ENCODE data around the gene RIMS3.

Gene RIMS3

DNA sequence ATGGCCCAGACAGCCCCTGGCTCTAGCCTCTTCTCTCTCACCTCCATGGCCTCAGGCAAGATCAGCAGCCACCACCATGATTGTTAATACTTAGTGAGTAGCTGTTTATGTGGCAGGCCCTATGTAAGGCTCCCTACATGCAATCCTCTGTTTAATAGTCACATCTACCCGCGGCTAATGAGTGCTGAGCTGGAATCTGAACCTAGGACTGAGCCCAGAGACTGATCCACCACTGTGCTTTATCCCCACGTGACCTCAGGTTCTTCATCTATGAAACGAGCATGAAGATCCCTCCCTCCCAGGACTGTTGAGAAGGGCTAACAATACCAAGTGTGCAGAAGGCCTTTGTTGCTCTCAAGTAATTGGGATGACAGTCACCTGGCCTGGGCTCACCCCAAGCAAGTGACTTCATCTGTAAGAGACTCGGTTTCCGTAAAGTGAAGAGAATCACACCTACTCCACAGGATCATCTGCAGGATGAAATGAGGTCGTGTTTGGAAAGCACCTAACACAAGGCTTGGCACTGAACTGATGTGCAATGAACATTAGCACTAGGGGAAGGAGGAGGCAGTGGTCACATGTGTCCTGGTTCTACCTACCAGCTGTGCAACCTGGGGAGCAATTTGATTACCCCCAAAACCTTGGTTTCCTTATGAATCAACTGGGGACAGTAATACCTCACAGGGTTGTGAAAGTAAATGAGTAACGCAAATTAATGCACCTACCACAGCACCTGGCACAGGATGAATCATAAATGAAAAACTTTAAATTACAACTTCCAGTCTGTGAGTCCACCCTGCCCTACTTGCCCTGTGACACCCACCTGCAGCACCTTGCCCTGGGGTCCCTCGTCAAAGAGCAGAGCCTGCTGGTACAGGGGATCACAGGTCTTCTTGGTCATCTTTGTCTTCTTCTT, 37.2 kb downstream of the RIMS3 start:
- DNase-seq, result no peak

DNA sequence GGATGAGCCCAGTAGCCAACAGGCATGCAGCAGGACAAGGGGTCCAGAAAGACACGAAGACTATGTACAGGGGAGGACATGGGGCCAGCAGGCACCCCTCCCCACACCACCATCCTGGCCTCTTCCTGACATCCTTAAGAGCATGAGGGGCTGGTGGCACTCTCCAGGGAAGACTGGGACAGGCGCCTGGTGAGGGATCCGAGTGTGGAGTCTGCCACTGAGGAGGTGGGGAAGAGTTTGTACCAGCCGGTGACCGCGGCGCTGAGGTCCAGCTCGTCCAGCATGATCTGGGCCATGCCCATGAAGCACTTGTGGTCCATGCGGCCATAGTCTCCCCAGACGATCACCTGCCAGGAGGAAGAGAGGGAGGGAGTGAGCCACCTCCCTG, 39.1 kb downstream of the RIMS3 start:
- no peak for DNase-seq

DNA sequence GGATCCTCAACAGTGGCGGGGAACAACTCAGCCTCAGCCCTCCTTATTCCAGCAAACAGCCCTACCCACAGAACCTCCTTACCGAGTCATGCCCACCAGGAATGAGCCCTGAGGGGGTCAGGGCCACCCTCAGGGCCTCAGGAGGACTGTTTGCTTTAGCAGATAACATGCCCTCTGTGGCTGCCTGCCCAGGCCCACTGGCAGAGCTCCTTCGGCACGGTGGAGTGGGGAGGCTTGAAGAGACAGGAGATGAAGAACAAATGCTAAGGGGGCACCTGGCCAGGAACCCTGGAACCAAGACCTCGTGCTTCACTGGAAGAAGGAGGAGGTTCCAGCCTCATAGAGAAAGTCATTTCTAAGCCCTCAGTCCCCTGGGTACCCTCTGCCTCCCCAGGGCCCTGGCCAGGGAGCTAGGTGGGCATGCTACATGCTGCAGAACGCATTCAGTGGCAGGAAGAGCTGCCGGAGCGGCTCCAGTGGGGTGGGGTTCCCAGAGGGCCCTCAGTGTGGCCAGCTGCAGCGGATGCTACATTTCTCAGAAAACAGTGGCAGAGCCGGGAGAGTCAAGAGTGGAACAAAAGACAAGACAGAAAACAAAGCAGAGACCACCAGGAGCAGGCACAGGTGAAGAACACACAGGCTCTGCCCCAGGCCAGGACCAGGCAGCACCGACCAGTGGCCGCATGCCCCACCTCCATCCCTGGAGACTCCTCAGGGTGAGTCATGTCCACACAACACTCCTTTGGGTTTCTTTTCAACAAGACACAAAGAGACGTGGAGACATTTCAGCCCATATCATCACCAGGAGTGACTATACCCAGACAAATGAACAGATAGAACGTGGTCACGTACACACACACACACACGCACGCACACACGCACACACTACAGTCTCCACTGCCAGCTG, 39.8 kb downstream of the RIMS3 start:
- no peak for DNase-seq

DNA sequence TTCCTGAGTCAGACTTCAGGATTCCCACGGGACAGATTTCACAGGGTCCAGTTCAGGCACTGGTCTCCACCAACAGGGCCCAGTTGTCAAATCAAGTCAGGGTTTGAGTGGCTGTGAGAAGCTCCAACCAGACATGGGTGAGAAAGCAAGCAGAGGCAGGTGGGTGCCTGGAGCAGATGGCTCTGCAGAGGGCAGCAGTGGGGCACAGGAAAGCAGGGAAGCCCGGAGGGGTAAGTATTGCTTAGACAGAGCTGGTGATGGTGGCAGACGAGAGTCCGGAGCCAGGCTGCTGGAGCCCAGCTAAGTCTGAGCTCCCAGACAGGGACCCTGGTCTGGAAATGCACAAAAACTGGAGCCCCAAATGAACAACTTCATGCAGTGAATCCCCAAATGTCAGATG, 40.4 kb downstream of the RIMS3 start:
- DNase-seq, result peak; percentile 23

DNA sequence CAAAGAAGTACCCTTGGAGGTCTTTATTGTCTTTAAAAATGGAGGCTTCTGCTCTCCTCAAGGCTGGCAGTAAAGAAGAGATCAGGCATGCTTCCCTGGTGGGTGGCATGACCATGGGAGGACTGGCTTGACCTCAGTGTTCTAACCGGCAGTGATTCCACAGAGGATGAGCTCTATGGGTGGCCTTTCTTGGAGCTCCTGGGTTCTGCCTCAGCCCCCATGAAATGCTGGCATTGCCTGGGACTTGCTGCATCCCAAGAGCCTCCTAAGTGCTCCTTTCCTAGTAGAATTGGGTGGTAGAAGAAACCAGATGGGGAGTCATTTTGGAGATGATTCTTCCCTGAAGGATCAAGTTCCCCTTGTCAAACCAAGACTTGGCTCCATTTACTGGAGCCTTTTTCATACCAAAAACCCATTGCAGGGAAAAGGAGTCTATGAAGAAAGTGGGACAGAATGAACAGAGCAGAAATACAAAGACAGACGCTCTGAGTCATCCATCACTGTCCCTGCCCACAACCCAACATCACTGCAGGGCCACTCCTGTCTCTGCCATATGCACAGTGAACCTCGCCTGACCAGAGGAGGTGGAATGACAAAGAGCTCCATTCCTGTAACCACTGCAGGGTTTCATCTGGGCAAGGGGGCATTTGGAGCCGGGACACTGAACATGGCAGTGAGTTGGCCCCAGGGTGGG, 42.4 kb downstream of the RIMS3 start:
- DNase-seq, result no peak

DNA sequence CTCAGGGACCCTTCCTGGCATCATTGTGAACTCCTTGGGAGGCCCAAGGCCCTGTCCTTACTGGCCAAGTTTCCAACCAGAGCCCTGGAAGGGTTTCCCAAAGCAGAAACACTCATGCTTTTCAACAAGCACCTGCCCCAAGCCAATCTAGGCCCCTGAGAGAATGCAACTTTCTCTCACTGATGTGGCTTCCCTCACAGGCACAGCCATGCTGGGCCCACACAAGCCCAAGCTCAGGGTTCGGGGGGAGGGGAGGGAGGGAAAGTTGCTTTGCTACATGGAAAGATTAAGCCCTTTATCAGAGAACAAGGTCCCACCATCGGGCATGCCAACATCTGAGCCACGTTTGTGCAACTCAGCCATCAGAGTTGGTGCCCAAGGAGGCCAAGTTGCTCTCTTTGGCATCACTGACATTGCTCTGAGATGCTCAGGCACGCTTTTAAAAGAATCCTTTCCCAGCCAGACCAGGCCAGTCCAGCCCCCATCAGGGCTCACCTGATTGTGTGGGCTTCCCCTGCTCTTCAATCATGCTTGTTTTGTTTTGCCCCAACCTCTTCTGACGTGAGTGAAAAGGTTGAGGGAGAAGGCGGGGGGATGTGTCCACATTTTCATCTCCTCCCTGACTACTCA, 43.5 kb downstream of the RIMS3 start:
- no peak for DNase-seq

DNA sequence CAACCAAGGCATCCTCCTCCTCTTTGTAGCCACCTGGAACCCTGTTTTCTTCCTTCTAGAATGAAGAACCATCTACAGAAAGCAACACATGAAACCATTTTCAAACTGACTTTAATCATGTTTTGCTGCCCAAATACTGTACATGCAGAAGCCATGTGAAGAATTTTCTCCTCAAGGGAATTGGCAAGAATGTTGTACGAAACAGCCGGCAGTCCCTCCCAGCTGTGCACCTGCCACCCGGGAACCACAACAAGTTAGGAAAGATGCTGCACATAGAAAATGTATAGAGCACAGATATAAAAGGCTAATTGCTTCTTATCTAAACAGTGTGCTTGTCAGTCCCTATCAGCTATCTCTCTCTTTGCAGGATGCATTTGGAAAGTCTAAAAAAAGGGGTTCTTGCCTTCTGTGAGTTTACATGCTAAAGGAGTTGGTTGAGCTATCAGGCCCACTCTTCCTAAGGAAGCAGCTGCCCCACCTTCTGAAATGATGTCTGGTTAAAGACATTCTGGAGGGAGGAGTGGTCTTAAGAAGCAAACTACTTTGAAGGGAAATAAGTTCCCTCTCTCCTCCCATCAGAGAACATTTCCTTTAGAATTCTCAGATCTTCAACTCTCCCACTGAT, 44.8 kb downstream of the RIMS3 start:
- no peak for DNase-seq

DNA sequence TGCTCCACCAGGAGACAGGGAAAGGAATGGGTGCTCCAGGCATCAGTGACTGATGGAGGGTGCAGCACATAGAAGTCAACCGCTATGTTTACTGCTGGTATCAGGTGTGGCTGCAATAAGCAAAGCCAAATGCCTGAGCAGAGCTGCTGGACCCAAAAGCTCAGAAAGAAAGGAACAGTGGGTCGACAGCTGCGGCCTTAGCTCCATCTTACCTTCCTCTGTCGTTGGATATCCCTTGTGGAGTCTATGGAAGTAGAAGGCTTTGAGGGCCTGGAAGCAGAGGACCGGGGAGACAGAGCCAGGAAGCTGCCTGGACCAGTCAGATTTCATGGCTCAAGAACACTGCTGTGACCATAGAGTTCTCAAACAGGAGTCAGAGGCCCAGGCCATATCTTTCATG, 45.3 kb downstream of the RIMS3 start:
- no peak for DNase-seq

DNA sequence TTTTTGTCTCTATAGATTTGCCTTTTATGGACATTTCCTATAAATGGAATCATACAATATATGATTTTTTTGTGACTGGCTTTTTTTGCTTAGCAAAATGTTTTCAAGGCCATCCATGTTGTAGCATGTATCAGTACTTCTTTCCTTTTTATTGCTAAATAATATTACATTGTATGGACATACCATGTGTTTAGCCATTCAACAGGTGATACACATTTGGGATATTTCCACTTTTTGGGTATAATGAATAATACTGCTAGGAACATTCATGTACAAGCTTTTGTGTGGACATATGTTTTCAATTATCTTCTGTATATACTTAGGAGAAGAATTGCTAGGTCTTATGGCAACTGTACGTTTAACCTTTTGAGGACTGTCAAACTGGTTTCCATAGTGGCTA, 47.4 kb downstream of the RIMS3 start:
- no peak for DNase-seq

DNA sequence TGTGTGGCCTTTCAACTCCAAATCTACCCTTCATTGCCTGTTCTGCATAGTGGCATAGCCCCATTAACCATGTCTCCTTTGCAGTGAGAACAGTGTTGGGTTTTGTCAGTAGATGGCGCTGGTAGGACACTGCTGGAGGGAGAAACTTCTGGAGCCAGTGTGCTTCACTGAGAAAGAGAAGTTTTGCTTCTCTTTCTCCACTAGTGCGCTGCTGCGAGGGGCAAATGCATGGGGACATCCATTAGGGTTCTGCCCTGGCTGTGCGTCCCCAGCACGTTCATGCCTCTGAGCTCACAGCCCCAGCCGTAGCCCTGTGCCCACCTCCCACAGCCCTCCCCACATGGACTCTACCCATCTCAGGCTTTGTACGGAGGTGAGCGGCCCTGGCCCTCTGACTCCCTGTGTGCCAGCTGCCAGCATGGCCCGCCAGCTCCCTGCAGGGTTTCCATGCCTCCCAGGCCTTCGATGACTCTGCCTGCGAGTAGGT, 53.1 kb downstream of the RIMS3 start:
- DNase-seq, result peak; percentile 76

DNA sequence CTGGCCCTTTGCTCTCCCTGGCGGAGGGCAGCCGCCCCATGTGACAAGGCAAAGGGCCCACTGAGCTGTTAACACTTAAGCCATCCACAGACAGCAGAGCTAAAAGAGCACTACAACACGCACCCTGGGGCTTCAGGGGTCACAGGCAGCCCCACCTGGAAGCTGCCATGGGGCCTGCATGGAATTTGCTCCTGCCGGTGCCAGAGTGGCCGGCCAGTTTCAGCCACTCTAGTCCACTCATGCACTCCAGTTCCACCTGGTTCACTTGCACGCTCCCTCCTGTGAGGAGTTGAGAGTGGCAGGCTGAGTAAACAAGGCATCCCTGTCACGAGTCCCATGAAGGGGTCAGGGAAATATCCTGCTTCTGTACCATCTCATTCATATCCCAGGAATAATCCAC, 55.3 kb downstream of the RIMS3 start:
- DNase-seq, result no peak

DNA sequence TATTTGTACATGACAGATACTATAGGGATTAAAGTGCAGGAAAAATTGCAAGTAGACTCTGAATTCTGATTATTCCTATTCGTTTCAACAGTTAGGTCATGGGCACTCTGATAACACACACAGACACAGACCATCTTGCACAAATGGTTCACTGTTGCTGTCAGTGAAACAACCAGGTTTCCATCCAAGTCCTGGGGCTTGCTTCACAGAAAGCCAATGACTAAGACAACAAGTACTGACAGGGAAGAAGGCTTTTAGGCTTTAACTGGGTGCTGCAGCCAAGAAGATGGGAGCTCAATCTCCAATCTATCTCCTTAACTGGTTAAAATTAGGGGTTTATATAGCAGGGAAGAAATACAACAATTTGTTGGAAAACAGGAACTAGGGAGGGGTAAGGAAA, 57.6 kb downstream of the RIMS3 start:
- no peak for DNase-seq

DNA sequence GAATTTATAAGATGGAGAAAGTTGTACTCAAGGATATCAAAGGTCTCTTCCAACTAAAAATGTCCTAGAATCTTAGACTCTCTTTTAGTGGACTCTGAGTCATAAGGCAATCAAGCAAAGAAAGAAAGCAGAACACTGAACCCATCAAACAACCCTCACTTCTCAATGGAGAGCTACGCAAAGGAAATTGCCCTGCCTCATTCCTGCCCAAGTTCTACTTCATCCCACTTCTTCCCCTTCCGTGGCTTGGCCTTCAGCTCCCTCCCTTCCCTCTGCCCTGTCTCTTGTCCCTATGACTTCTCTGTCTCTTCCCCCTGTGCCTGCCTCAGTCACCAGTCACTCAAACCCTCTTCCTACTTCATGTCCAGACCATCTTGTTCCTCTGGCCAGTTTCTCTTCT, 58.5 kb downstream of the RIMS3 start:
- DNase-seq, result no peak

DNA sequence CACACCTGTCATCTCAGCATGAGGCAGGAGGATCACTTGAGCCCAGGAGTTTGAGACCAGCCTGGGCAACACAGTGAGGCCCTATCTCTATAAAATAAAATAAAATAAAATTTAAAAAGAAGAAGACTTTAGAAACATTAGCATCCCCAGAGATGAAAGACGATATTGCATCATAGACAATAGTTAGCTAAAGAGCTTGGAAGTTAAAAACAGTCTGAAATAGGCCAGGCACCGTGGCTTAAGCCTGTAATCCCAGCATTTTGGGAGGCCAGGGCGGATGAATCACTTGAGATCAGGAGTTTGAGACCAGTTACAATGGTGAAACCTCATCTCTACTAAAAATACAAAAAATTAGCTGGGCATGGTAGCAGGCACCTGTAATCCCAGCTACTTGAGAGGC, 59.3 kb downstream of the RIMS3 start:
- no peak for DNase-seq

DNA sequence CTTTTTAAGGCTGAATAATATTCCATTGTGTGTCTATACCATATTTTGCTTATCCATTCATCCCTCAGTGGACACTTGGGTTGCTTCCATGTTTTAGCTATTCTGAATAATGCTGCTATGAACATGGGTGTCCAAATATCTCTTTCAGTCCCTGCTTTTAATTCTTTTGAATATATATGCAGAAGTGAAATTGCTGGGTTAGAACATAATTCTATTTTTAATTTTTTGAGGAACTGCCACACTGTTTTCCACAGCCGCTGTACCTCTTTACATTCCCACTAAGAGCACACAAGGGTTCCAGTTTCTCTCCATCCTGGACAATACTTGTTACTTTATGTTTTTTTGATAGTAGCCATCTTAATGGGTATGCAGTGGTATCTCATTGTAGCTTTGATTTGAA, 65.6 kb downstream of the RIMS3 start:
- no peak for DNase-seq

DNA sequence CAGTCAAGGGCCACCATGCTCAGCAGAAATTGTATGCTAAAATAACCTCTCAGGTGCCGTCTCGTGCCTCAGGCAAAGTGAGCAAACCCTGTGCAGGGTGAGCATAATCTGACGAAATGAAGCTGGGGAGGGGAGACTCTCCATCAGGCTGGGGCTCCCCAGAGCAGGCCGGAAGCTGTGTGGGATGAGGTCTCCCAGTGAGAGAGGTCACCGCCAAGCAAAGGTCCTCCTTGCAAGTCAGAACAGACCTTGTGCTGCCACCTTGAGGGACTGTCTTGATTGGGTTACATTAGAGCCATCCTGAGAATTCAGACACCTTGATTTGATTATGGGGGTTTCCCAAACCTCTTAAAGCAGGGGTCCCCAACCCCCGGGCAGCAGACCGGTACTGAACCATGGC, 69.9 kb downstream of the RIMS3 start:
- no peak for DNase-seq

DNA sequence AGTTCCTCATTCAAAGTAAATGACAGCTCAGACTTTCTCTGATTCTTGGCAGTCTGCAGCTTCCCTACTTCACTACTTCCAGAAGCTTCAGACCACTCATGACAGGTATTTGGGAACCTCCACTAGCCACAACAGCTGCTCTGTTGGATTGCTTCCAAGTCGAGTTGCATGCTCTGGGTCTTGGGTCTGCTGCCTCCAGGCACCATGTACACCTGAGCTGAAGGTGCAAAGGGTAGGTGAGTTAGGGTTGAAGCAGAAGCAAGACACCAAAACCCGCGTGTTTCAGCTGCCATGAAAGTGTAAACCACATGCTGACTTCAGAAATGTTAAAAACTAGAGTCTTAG, 71.3 kb downstream of the RIMS3 start:
- DNase-seq, result no peak

DNA sequence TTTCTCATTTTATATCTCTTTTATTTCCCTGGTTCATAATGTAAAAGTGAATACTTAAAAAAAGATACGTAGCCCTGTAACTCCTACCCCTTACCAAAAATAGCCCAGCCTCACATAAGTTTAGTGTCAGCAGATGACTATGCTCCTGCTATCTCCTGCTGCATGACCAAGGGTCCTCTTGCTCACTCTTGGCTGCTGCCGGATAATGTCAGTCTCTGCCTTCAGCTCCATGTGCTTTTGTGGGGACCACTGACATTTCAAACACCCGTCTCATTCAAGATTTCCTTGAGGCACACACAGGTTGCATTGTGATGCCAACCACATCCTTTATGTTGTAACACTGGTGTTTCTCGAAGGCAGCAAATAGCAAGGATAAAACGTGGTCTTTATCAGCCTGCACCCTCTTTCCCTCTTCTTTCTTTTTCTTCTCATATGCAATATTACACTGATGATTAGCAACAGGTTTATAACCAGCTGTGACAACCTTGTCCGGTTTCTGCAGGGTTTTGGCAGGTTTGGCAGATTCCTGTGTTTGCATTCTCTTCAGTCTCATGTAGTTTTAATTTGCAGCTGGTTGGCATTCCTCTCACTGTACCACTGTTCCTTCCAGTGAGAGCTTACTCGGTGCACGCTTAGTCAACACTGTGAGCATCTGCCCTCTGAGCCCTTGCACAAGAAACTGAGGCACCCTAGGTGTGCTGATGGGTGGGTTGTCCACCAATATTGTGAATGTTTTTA, 71.9 kb downstream of the RIMS3 start:
- DNase-seq, result no peak

DNA sequence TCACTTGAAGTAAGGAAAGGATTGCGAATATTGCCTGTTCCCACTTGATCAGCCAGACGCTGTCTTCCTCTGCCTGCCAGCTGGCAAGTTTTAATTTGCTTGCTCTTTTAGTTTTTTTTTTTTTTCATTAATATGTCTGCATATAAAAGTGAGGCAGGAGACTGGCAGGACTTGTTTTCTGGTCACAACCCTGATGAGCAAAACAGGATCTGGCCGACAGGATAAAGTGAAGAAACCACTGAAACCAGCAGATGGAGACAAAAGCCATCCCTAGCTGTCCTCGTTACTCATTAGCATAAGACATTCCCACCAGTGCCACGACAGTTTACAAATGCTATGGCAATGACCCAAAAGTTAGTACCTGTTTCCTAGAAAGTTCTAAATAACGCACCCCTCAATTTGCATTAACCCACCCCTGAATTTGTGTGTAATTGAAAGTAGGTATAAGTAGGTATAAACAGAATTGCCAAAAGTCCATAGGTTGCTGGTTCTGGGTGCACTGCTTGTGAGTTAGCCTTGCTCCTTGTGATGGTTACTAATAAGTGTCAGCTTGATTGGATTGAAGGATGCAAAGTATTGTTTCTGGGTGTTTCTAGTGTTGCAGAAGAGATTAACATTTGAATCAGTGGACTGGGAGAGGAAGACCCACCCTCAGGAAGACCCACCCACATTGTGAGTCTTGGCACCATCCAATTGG, 73.2 kb downstream of the RIMS3 start:
- no peak for DNase-seq

DNA sequence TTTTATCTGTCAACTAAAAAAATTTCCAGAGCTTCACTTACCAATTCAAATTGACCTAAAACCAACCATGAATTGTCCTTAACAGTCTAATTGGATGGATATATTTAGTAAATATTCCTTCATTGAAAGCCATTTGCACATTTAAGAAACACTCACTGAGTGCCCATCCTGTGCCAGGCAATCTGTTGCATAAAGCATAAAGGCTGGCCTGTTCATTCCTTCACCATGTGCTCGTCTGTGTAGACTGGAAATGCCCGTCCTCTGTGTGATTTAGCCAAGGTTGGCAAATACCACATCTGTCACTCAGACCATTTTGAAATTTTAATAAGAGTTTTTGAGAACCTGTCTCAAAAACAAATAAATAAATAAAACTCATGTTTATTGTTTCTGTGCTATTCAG, 76.9 kb downstream of the RIMS3 start:
- no peak for DNase-seq

DNA sequence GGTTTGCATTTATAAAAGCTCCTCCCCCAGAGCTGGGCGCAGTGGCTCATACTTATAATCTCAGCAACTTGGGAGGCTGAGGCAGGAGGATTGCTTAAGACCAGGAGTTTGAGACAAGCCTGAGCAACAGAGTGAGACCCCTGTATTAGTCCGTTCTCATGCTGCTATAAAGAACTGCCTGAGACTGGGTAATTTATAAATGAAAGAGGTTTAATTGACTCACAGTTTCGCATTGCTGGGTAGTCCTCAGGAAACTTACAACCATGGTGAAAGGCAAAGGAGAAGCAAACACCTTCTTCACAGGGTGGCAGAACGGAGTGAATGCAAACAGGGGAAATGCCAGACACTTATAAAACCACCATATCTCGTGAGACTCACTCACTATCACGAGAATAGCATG, 81.5 kb downstream of the RIMS3 start:
- DNase-seq, result no peak
